Stimulated activated CD8-positive, alpha-beta memory T cell treated with anti-CD3 and anti-CD28 coated beads, Interleukin-15, amount 100 ng/mL, for 48 hours (primary cell): ENCODE data around the gene CA10.

Source experiments
- DNase-seq, 2 donors: peaks; one replicate each; pipeline ENCODE4 v3.0.0-alpha.2; 2020; ENCODE audit warnings: low read depth in 2 of 2

Gene CA10

GRCh38 chr17:52147431-52147830 is 11.1 kb downstream of the CA10 start:
- no peak for DNase-seq

GRCh38 chr17:52145476-52145875 is 13.0 kb downstream of the CA10 start:
- DNase-seq, result no peak

GRCh38 chr17:52143542-52143941 is 15.0 kb downstream of the CA10 start:
- DNase-seq, result no peak

GRCh38 chr17:52140601-52141000 is 17.9 kb downstream of the CA10 start:
- no peak for DNase-seq

GRCh38 chr17:52138752-52139151 is 19.8 kb downstream of the CA10 start:
- no peak for DNase-seq

- DNase-seq, result no peak
Observed at GRCh38 chr17:52138350-52138749, 20.2 kb downstream of the CA10 start.

GRCh38 chr17:52136166-52136565 is 22.3 kb downstream of the CA10 start:
- no peak for DNase-seq

- no peak for DNase-seq
Observed at GRCh38 chr17:52134641-52135040, 23.9 kb downstream of the CA10 start.

- DNase-seq, result no peak
Observed at GRCh38 chr17:52128721-52129120, 29.8 kb downstream of the CA10 start.

- DNase-seq, result no peak
Observed at GRCh38 chr17:52124993-52125392, 33.5 kb downstream of the CA10 start.

GRCh38 chr17:52124561-52124960 is 34.0 kb downstream of the CA10 start:
- no peak for DNase-seq

GRCh38 chr17:52120465-52120864 is 38.0 kb downstream of the CA10 start:
- no peak for DNase-seq

- no peak for DNase-seq
Observed at GRCh38 chr17:52110923-52111581, 47.5 kb downstream of the CA10 start.

GRCh38 chr17:52106638-52107261 is 51.8 kb downstream of the CA10 start:
- DNase-seq, result peak in 1 of 2 donors; percentile 4

GRCh38 chr17:52106072-52106471 is 52.4 kb downstream of the CA10 start:
- no peak for DNase-seq

- DNase-seq, result no peak
Observed at GRCh38 chr17:52105591-52105990, 52.9 kb downstream of the CA10 start.

- no peak for DNase-seq
Observed at GRCh38 chr17:52096056-52096455, 62.5 kb downstream of the CA10 start.

GRCh38 chr17:52084176-52084575 is 74.3 kb downstream of the CA10 start:
- no peak for DNase-seq

GRCh38 chr17:52079496-52079895 is 79.0 kb downstream of the CA10 start:
- no peak for DNase-seq

GRCh38 chr17:52071712-52072111 is 86.8 kb downstream of the CA10 start:
- no peak for DNase-seq

GRCh38 chr17:52064791-52065211 is 93.7 kb downstream of the CA10 start:
- DNase-seq, result no peak

- no peak for DNase-seq
Observed at GRCh38 chr17:52049496-52049895, 109.0 kb downstream of the CA10 start.

- DNase-seq, result no peak
Observed at GRCh38 chr17:52049051-52049450, 109.5 kb downstream of the CA10 start.
